Retinal pigment epithelial cell (primary cell): ENCODE results near the gene APOBEC3H.

Source experiments
- DNase-seq: peaks from one replicate; pipeline ENCODE4 v3.0.0-alpha.2; 2010; ENCODE audit warnings: low read depth
- H3K4me3 ChIP-seq: 2 replicates; pipeline ENCODE4 v1.5.1; 2011; ENCODE audit warnings: mild to moderate bottlenecking, low read length, control low read depth, moderate library complexity
- CTCF ChIP-seq: conservative IDR thresholded peaks from 2 replicates; pipeline ENCODE4 v1.5.1; 2011; ENCODE audit warnings: low read depth, low read length, control low read depth, inconsistent platforms

APOBEC3H gene

GRCh38 chr22:39146256-39147101 is 49.4 kb downstream of the APOBEC3H start:
- no peak for TF ChIP-seq CTCF
- H3K4me3 ChIP-seq: peak overlapping the region; percentile 53
- DNase-seq: no peak

GRCh38 chr22:39147335-39148025 is 50.4 kb downstream of the APOBEC3H start:
- DNase-seq: no peak
- no peak overlapping the region for H3K4me3 ChIP-seq
- no peak for TF ChIP-seq CTCF

- DNase-seq: no peak
- no peak overlapping the region for H3K4me3 ChIP-seq
- no peak for TF ChIP-seq CTCF
Observed at GRCh38 chr22:39148026-39148726, 51.1 kb downstream of the APOBEC3H start.

GRCh38 chr22:39148727-39149535 is 51.9 kb downstream of the APOBEC3H start:
- H3K4me3 ChIP-seq: no peak overlapping the region
- TF ChIP-seq CTCF: no peak
- DNase-seq: no peak

- TF ChIP-seq CTCF: peak; percentile 1
- DNase-seq: no peak
- H3K4me3 ChIP-seq: no peak overlapping the region
Observed at GRCh38 chr22:39149915-39150847, 53.1 kb downstream of the APOBEC3H start.

- TF ChIP-seq CTCF: no peak
Observed at GRCh38 chr22:39150848-39151215, 53.8 kb downstream of the APOBEC3H start.

More at GRCh38 chr22:39150848-39151215, 53.8 kb downstream of the APOBEC3H start:
- no peak for DNase-seq
- no peak overlapping the region for H3K4me3 ChIP-seq
